Heart left ventricle (tissue), 13 donors: Measurements from ENCODE around the gene PHAF1.

ENCODE experiments used
- POLR2A ChIP-seq, 2 donors: fragments of 450-650 bp; IDR thresholded peaks; one replicate each; pipeline ENCODE4 v1.6.1; 2017; ENCODE audit warnings: antibody characterized with exemption in 2 of 2, mild to moderate bottlenecking in 2 of 2, moderate library complexity in 2 of 2
- TF ChIP-seq, protein P1 (sequence below), 12 donors: fragments of 200-600 bp; sonication (generic) in 4 of 12; IDR thresholded peaks; one replicate each; pipeline versions ENCODE4 v1.5.0 to v1.8.0; 2018 to 2022; ENCODE audit warnings: antibody characterized with exemption in 12 of 12, mild to moderate bottlenecking in 5 of 12
- donor health status: ischemic (EF 13 %, LVEDD 7.1; RV severe dilation, severe dysfunction).
- donor health status: DM: no; HTN: yes; CAD: no.
- donor health status: DM: no; HTN: no; CAD: no.
- donor health status: ischemic (EF 25% LVEDD 6.9; RV normal size, moderate dysfunction).
- donor health status: ischemic (EF 25% LVEDD 5.7; RV mildly dilated, moderate dysfunction).
- donor health status: ischemic (EF 35%, LVEDD 5.7; RV mildly dilated, moderate dysfunction).
- donor health status: nonischemic (EF 11% LVEDD 7.7; RV severe dilation, severe dysfunction).
- donor health status: DM: yes; HTN: yes; CAD: no.
- donor health status: PGD.
- donor health status: ischemic (EF 29% LVEDD 5.4; RV normal size, mild dysfunction).
- donor health status: nonischemic (EF 23%, LVEDD 6.1; RV moderate dilation, normal function).

DNA sequence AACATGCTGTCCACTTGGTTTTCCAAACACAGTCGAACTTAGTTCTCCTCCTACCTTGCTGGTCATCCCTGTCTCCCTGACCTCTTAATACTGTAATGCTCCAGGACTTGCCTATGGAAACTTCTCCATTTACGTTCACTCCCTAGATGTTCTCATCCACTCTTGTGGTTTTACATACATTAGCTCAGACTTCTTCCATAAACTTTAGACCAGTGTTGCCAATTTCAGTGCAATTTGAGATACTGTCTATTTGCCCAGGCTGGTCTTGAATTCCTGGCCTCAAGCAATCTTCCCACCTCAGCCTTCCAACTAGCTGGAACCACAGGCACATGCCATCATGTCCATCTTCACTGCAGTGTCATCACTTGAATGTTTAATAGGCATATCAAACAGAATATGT, 72.5 kb downstream of the PHAF1 start:
- TF ChIP-seq POLR2A (IDR thresholded peaks at IDR 0.05), result no peak
- TF ChIP-seq, protein P1, sequence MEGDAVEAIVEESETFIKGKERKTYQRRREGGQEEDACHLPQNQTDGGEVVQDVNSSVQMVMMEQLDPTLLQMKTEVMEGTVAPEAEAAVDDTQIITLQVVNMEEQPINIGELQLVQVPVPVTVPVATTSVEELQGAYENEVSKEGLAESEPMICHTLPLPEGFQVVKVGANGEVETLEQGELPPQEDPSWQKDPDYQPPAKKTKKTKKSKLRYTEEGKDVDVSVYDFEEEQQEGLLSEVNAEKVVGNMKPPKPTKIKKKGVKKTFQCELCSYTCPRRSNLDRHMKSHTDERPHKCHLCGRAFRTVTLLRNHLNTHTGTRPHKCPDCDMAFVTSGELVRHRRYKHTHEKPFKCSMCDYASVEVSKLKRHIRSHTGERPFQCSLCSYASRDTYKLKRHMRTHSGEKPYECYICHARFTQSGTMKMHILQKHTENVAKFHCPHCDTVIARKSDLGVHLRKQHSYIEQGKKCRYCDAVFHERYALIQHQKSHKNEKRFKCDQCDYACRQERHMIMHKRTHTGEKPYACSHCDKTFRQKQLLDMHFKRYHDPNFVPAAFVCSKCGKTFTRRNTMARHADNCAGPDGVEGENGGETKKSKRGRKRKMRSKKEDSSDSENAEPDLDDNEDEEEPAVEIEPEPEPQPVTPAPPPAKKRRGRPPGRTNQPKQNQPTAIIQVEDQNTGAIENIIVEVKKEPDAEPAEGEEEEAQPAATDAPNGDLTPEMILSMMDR (IDR thresholded peaks at IDR 0.05), result no peak
